Spleen (tissue), 7 donors: ENCODE measurements around the gene ZNF425.

Experiments used
- POLR2A ChIP-seq, 3 donors: fragments of 450-650 bp; IDR thresholded peaks; one replicate each; pipeline ENCODE4 v1.5.1; 2017; ENCODE audit warnings: antibody characterized with exemption in 3 of 3, mild to moderate bottlenecking in 1 of 3
- TF ChIP-seq, protein P1 (sequence below), 11 experiments: fragments of 200-600 bp in 7 of 11; fragments of 450-650 bp in 4 of 11; sonication (generic) in 4 of 11; IDR thresholded peaks in 8 of 11; conservative IDR thresholded peaks in 3 of 11; 1 replicate in 7 of 11; 2 replicates in 4 of 11; pipeline versions ENCODE4 v1.4.0 to v1.8.0; 2016 to 2021; ENCODE audit warnings: antibody characterized with exemption in 11 of 11, inconsistent platforms in 4 of 11, mild to moderate bottlenecking in 1 of 11
- donor health status: DM: no; HTN: no; CAD: no; lungs with moderate emphysema.
- donor health status: DM: no; HTN: no; CAD: no.
- donor health status: DM: no; HTN: no; CAD: no.

DNA sequence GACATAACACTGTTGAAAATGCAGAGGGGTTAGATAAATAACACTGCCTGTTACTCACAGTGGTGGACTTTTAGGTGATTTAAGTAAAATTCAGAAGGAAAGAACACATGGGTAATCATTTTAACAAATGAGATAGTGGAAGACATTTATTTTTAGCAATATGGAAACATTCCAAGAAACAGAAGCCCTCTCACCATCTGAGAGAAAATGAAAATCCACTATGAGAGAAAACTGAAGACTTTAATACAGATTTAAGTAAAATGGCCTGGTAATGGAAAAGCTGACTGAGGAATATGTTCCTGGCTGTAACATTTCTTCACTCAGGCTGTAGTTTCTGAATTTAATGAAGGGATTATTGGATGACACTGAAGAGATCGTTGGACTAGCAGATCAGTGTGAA, 23.5 kb downstream of the ZNF425 start:
- TF ChIP-seq, protein P1, sequence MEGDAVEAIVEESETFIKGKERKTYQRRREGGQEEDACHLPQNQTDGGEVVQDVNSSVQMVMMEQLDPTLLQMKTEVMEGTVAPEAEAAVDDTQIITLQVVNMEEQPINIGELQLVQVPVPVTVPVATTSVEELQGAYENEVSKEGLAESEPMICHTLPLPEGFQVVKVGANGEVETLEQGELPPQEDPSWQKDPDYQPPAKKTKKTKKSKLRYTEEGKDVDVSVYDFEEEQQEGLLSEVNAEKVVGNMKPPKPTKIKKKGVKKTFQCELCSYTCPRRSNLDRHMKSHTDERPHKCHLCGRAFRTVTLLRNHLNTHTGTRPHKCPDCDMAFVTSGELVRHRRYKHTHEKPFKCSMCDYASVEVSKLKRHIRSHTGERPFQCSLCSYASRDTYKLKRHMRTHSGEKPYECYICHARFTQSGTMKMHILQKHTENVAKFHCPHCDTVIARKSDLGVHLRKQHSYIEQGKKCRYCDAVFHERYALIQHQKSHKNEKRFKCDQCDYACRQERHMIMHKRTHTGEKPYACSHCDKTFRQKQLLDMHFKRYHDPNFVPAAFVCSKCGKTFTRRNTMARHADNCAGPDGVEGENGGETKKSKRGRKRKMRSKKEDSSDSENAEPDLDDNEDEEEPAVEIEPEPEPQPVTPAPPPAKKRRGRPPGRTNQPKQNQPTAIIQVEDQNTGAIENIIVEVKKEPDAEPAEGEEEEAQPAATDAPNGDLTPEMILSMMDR (IDR thresholded peaks at IDR 0.05 in 8 of 11, conservative IDR thresholded peaks at IDR 0.05 in 3 of 11), result no peak
- TF ChIP-seq POLR2A (IDR thresholded peaks at IDR 0.05), result no peak
